HepG2 (cell line): Measurements from ENCODE around the gene UGGT1. TPM values are rescaled to one million over a fixed set of nuclear protein-coding genes. Genes with fewer than 3 reads are reported as not detected.

ENCODE experiments used
- ATF1 ChIP-seq: IDR thresholded peaks from 2 replicates; pipeline ENCODE4 v1.6.1; 2016; ENCODE audit warnings: mild to moderate bottlenecking, control low read depth
- CBX1 ChIP-seq: IDR thresholded peaks from one replicate; pipeline ENCODE4 v1.6.1; 2016; ENCODE audit warnings: antibody characterized with exemption, low read depth
- ELF3 ChIP-seq: IDR thresholded peaks from 2 replicates; pipeline ENCODE4 v1.6.1; 2016; ENCODE audit warnings: missing genetic modification reagents, missing compliant biosample characterization
- FOSL2 ChIP-seq: sonication (generic); formaldehyde crosslinking; IDR thresholded peaks from 2 replicates; pipeline ENCODE4 v1.4.0; 2020; ENCODE audit warnings: missing genetic modification reagents
- GPN1 ChIP-seq: sonication (generic); formaldehyde crosslinking; IDR thresholded peaks from 2 replicates; pipeline ENCODE4 v1.5.1; 2020; ENCODE audit warnings: missing genetic modification reagents, borderline replicate concordance
- KDM4B ChIP-seq: sonication (generic); formaldehyde crosslinking; IDR thresholded peaks from 2 replicates; pipeline ENCODE4 v1.4.0; 2020; ENCODE audit warnings: missing genetic modification reagents
- MYNN ChIP-seq: sonication (generic); formaldehyde crosslinking; IDR thresholded peaks from 2 replicates; pipeline ENCODE4 v1.4.0; 2020; ENCODE audit warnings: mild to moderate bottlenecking, low read depth, missing genetic modification reagents
- NR2F1 ChIP-seq, 2 experiments: fragments of 450-650 bp in 1 of 2; formaldehyde crosslinking in 1 of 2; IDR thresholded peaks; 2 replicates each; pipeline versions ENCODE4 v1.5.0 to v1.6.1; 2016 to 2020; ENCODE audit warnings: mild to moderate bottlenecking in 1 of 2, missing compliant biosample characterization in 1 of 2, missing genetic modification reagents in 1 of 2, moderate library complexity in 1 of 2
- PAXIP1 ChIP-seq: sonication (generic); formaldehyde crosslinking; conservative IDR thresholded peaks from 2 replicates; pipeline ENCODE4 v1.4.0; 2020; ENCODE audit warnings: mild to moderate bottlenecking, missing genetic modification reagents, moderate library complexity
- PBX2 ChIP-seq: IDR thresholded peaks from 2 replicates; pipeline ENCODE4 v1.6.1; 2016; ENCODE audit warnings: control low read depth
- REPIN1 ChIP-seq: sonication (generic); formaldehyde crosslinking; IDR thresholded peaks from 2 replicates; pipeline ENCODE4 v1.8.0; 2022; ENCODE audit warnings: missing genetic modification reagents, low read depth, mild to moderate bottlenecking, borderline replicate concordance
- RORA ChIP-seq: sonication (generic); formaldehyde crosslinking; IDR thresholded peaks from 2 replicates; pipeline ENCODE4 v1.5.0; 2020; ENCODE audit warnings: mild to moderate bottlenecking, missing genetic modification reagents, moderate library complexity
- SMARCE1 ChIP-seq: fragments of 450-650 bp; IDR thresholded peaks from 2 replicates; pipeline ENCODE4 v1.6.1; 2017; ENCODE audit warnings: borderline replicate concordance
- TAF1 ChIP-seq: sonication (generic); formaldehyde crosslinking; IDR thresholded peaks from 2 replicates; pipeline ENCODE4 v1.4.0; 2020; ENCODE audit warnings: missing genetic modification reagents
- TBP ChIP-seq: sonication (generic); formaldehyde crosslinking; IDR thresholded peaks from 2 replicates; pipeline ENCODE4 v1.5.0; 2020; ENCODE audit warnings: missing genetic modification reagents
- TBX3 ChIP-seq: fragments of 450-650 bp; IDR thresholded peaks from 2 replicates; pipeline ENCODE4 v1.6.1; 2017; ENCODE audit warnings: antibody characterized with exemption, mild to moderate bottlenecking, inconsistent platforms, borderline replicate concordance
- YEATS2 ChIP-seq: sonication (generic); formaldehyde crosslinking; IDR thresholded peaks from 2 replicates; pipeline ENCODE4 v1.4.0; 2020; ENCODE audit warnings: missing genetic modification reagents, borderline replicate concordance
- ZFP1 ChIP-seq: IDR thresholded peaks from 2 replicates; pipeline ENCODE4 v1.6.1; 2016
- ZNF335 ChIP-seq: sonication (generic); formaldehyde crosslinking; IDR thresholded peaks from 2 replicates; pipeline ENCODE4 v1.4.0; 2020; ENCODE audit warnings: missing genetic modification reagents
- ZNF510 ChIP-seq: sonication (generic); formaldehyde crosslinking; IDR thresholded peaks from 2 replicates; pipeline ENCODE4 v1.4.0; 2020; ENCODE audit warnings: low read depth, mild to moderate bottlenecking, missing genetic modification reagents
- ZNF614 ChIP-seq: IDR thresholded peaks from 2 replicates; pipeline ENCODE4 v1.6.1; 2018; ENCODE audit warnings: missing biosample characterization, missing genetic modification reagents, inconsistent platforms, borderline replicate concordance
- ZNF670 ChIP-seq: sonication (generic); formaldehyde crosslinking; IDR thresholded peaks from 2 replicates; pipeline ENCODE4 v1.8.0; 2022; ENCODE audit warnings: mild to moderate bottlenecking, missing genetic modification reagents, borderline replicate concordance
- ZNF691 ChIP-seq: sonication (generic); formaldehyde crosslinking; IDR thresholded peaks from 2 replicates; pipeline ENCODE4 v1.4.0; 2020; ENCODE audit warnings: missing genetic modification reagents, low read depth, mild to moderate bottlenecking, borderline replicate concordance
- ZNF816 ChIP-seq: sonication (generic); formaldehyde crosslinking; IDR thresholded peaks from 2 replicates; pipeline ENCODE4 v1.8.0; 2022; ENCODE audit warnings: missing genetic modification reagents, mild to moderate bottlenecking, borderline replicate concordance
- ZSCAN12 ChIP-seq: sonication (generic); formaldehyde crosslinking; IDR thresholded peaks from 2 replicates; pipeline ENCODE4 v1.9.0; 2021; ENCODE audit warnings: mild to moderate bottlenecking, missing genetic modification reagents
- polyA plus RNA-seq, 8 experiments: library from polyadenylated mRNA; depleted of rRNA in 3 of 8; stranded (reverse) in 7 of 8; unstranded in 1 of 8; fragments of >200 nt; fragmentation: Illumina TruSeq in 4 of 8; extraction: Trizol in 4 of 8; gene quantifications; 2 replicates each; pipeline versions ENCODE4 v1.2.1 to v1.2.3, GENCODE V29; 2011 to 2016; ENCODE audit warnings: low read depth in 4 of 8, missing spikeins in 1 of 8, mixed read lengths in 1 of 8; ENCODE audit not compliant: insufficient read depth in 1 of 8
- total RNA-seq, 5 experiments: library from RNA; depleted of rRNA; stranded (reverse); fragments of >200 nt; fragmentation: Illumina TruSeq; extraction: Trizol; gene quantifications; 2 replicates each; pipeline ENCODE4 v1.2.3, GENCODE V29; 2016; ENCODE audit warnings: low read depth in 1 of 5

Gene UGGT1
- total and polyA plus RNA-seq, 2 of the 13 experiments (the other 11 are each of a cell fraction or from before 2014, with no cell fraction given), result 35.8 to 83.2 TPM

- peak; percentile 100 for TF ChIP-seq PAXIP1
- peak; percentile 94 for TF ChIP-seq REPIN1
- TF ChIP-seq ZNF691 (CRISPR knock-in tag), result 0 out of 2 replicates have a peak, but pooled peaks have one; percentile 72
- peak; percentile 91 to 94 for TF ChIP-seq NR2F1 (CRISPR knock-in tag; IDR thresholded peaks at IDR 0.05)
- TF ChIP-seq ZNF614 (CRISPR knock-in tag), result peak; percentile 96; the same call in 1 of the 2 replicates
- TF ChIP-seq TBX3, result peak; percentile 70; the same call in 1 of the 2 replicates
- TF ChIP-seq TAF1 (CRISPR knock-in tag), result peak; percentile 54; the same call in 1 of the 2 replicates
- TF ChIP-seq GPN1, result no peak
- TF ChIP-seq ATF1 (CRISPR knock-in tag), result peak; percentile 73; the same call in 1 of the 2 replicates
- TF ChIP-seq TBP (CRISPR knock-in tag), result no peak
- peak; percentile 94 for TF ChIP-seq FOSL2
- peak; percentile 48; the same call in 1 of the 2 replicates for TF ChIP-seq MYNN (CRISPR knock-in tag)
- TF ChIP-seq YEATS2 (CRISPR knock-in tag), result peak; percentile 81; the same call in 1 of the 2 replicates
- no peak for TF ChIP-seq ZNF510 (CRISPR knock-in tag)
- TF ChIP-seq KDM4B (CRISPR knock-in tag), result peak; percentile 98
- TF ChIP-seq PBX2 (CRISPR knock-in tag), result peak; percentile 73
- TF ChIP-seq RORA (CRISPR knock-in tag), result no peak
- TF ChIP-seq ZSCAN12 (CRISPR knock-in tag), result no peak
- no peak for TF ChIP-seq SMARCE1
- peak; percentile 79 for TF ChIP-seq ZNF670 (CRISPR knock-in tag)
- peak; percentile 73; the same call in 1 of the 2 replicates for TF ChIP-seq ZNF335 (CRISPR knock-in tag)
- peak; percentile 100 for TF ChIP-seq ELF3 (CRISPR knock-in tag)
- no peak for TF ChIP-seq ZNF816 (CRISPR knock-in tag)
- TF ChIP-seq ZFP1 (CRISPR knock-in tag), result peak; percentile 89; the same call in 1 of the 2 replicates
- peak; percentile 44 for TF ChIP-seq CBX1
Observed at GRCh38 chr2:128169933-128170709, 79.1 kb downstream of the UGGT1 start (continued).
